Lung (tissue), 12 donors: ENCODE results near the gene JMJD1C. TPM values are rescaled to one million over a fixed set of nuclear protein-coding genes. Genes with fewer than 3 reads are reported as not detected.

Experiments used
- ATAC-seq: fragments of 200-7000 bp; cut with Tn5 transposase; one replicate; pipeline ENCODE4 v1.9.1; 2020; ENCODE audit warnings: moderate number of reproducible peaks; ENCODE audit not compliant: insufficient read depth, low FRiP score
- DNase-seq, 3 donors: peaks; one replicate each; pipeline ENCODE4 v3.0.0-alpha.2; 2013 to 2017
- H3K27ac ChIP-seq, 2 donors: one replicate each; pipeline ENCODE4 v1.5.1; 2013; ENCODE audit warnings: mild to moderate bottlenecking in 2 of 2, moderate library complexity in 2 of 2, control low read depth in 1 of 2, inconsistent platforms in 1 of 2, low read depth in 1 of 2, low read length in 1 of 2
- H3K27me3 ChIP-seq, 3 donors: one replicate each; pipeline ENCODE4 v1.5.1; 2013; ENCODE audit warnings: low read length in 2 of 3; ENCODE audit not compliant: control insufficient read depth in 3 of 3, insufficient read depth in 3 of 3
- H3K36me3 ChIP-seq, 4 donors: one replicate each; pipeline ENCODE4 v1.5.1; 2013; ENCODE audit warnings: low read length in 4 of 4, mild to moderate bottlenecking in 1 of 4, moderate library complexity in 1 of 4; ENCODE audit not compliant: control insufficient read depth in 4 of 4, insufficient read depth in 4 of 4
- H3K4me1 ChIP-seq, 5 donors: one replicate each; pipeline ENCODE4 v1.5.1; 2013; ENCODE audit warnings: low read length in 5 of 5, mild to moderate bottlenecking in 2 of 5, moderate library complexity in 1 of 5; ENCODE audit not compliant: control insufficient read depth in 5 of 5, insufficient read depth in 5 of 5
- H3K4me3 ChIP-seq: one replicate; pipeline ENCODE4 v1.5.1; 2013; ENCODE audit warnings: mild to moderate bottlenecking, control low read depth, moderate library complexity
- H3K9ac ChIP-seq, 2 donors: one replicate each; pipeline ENCODE4 v1.5.1; 2013; ENCODE audit warnings: low read length in 2 of 2, control low read depth in 1 of 2; ENCODE audit not compliant: insufficient read depth in 1 of 2
- H3K9me3 ChIP-seq, 4 donors: one replicate each; pipeline ENCODE4 v1.5.1; 2013; ENCODE audit warnings: low read length in 3 of 4, mild to moderate bottlenecking in 1 of 4, moderate library complexity in 1 of 4; ENCODE audit not compliant: control insufficient read depth in 4 of 4, insufficient read depth in 3 of 4
- WGBS, 2 donors: extraction: QIAGEN DNeasy Blood & Tissue Kit; methylation state at CpG; one replicate each; pipeline ENCODE4 v1.1.7; 2013; 5-methylcytosine and 5-hydroxymethylcytosine counted together
- polyA plus RNA-seq, 2 donors: library from polyadenylated mRNA; stranded (reverse); fragments of 200-250 nt; gene quantifications; one replicate each; pipeline ENCODE4 v1.2.1, GENCODE V29; 2013
- total RNA-seq, 2 donors: library from RNA; depleted of rRNA in 1 of 2; stranded (reverse); fragments of >200 nt in 1 of 2; gene quantifications; one replicate each; pipeline ENCODE4 v1.2.1, GENCODE V29; 2014 to 2021
- TF ChIP-seq, protein P1 (sequence below): IDR thresholded peaks from 2 replicates; pipeline ENCODE4 v1.5.1; 2012; ENCODE audit warnings: mild to moderate bottlenecking; ENCODE audit errors: control extremely low read depth, extremely low read depth
- donor health status: control.
- donor health status: control.
- donor health status: Bipolar disorder and iron deficiency.
- donor health status: healthy.
- donor health status: DM: yes; HTN: yes; CAD: no.

The JMJD1C gene
- total and polyA plus RNA-seq, 4 donors, result 30.5 to 233 (median 71.2) TPM

DNA sequence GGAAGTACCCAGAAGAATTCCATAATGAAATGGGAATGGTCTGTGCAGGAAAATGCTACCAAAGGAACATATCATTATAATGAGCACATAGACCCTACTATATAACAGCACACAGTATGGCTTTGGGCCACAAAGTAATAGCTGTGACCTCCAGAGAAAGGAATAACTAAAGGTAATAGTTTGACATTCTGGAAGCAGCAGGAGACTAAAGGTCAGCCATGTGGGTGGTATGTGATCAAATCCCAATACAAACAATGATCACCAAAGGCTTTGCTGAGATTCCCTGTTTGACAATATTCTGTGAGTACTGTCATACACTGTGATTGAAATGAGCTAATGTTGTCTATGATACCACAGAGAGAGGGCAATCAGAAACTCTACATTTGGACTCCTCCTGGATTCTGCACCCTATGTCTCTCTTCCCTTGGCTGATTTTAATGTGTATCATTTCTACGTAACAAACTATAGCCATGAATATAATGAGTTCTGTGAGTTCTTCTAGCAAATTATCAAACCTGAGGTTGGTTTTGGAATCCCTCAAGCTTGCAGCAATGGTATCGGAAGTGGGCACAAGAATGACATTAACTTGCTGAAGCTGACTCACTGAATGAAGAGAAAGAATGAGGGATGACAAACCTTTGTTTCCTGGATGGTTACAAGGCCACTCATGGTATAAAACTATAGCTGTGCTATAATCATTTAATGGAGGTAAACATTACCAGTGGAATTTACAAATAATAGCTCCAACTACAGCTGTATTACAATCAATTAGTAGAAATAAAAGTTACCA is 99.6 kb downstream of the JMJD1C start:
- DNase-seq (no peak), ATAC-seq (no peak)
- no peak overlapping the region for H3K4me3 ChIP-seq
- TF ChIP-seq, protein P1, sequence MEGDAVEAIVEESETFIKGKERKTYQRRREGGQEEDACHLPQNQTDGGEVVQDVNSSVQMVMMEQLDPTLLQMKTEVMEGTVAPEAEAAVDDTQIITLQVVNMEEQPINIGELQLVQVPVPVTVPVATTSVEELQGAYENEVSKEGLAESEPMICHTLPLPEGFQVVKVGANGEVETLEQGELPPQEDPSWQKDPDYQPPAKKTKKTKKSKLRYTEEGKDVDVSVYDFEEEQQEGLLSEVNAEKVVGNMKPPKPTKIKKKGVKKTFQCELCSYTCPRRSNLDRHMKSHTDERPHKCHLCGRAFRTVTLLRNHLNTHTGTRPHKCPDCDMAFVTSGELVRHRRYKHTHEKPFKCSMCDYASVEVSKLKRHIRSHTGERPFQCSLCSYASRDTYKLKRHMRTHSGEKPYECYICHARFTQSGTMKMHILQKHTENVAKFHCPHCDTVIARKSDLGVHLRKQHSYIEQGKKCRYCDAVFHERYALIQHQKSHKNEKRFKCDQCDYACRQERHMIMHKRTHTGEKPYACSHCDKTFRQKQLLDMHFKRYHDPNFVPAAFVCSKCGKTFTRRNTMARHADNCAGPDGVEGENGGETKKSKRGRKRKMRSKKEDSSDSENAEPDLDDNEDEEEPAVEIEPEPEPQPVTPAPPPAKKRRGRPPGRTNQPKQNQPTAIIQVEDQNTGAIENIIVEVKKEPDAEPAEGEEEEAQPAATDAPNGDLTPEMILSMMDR, result no peak
- no peak overlapping the region for H3K27ac ChIP-seq
- H3K9ac ChIP-seq, result no peak overlapping the region
- no peaks in the 10 kb centered on the region for H3K9me3 ChIP-seq
- peaks cover 0 to 1% (median 0%) of the 10 kb centered on the region in 4 donors for H3K36me3 ChIP-seq
- H3K4me1 ChIP-seq, result peaks cover 0 to 13% (median 0%) of the 10 kb centered on the region in 5 donors
- WGBS, 2 donors, result 97 to 100% methylated on average over 2 of the region's 2 CpGs
- H3K27me3 ChIP-seq, result no peaks in the 10 kb centered on the region

DNA sequence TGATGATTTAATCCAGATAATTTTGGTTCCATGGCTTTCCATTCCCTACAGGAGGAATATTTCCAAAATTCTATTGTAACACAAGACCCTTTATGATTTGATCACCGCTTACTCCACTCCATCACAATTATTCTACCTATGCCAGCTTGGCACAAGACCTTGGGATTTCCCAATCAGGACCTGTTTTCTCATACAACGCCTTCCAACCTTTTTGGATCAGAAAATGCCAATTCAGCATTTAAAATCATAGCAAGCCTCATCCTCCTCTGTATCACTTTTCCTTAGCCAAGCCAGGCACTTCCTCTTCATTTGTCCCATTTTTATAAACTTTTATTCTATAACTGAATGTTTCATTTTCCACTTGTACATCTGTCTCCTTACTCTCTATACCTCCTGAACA is 100.9 kb downstream of the JMJD1C start:
- Histone ChIP-seq H3K36me3 (peaks cover 0 to 1% (median 0%) of the 10 kb centered on the region in 4 donors), H3K27me3 (no peaks in the 10 kb centered on the region), H3K4me3 (no peak overlapping the region), H3K9me3 (no peaks in the 10 kb centered on the region), H3K9ac (no peak overlapping the region), H3K27ac (no peak overlapping the region), H3K4me1 (peaks cover 0 to 13% (median 0%) of the 10 kb centered on the region in 5 donors)
- DNase-seq (no peak), ATAC-seq (no peak)
- WGBS, 2 donors, result 76 to 81% methylated on average over 2 of the region's 2 CpGs
- TF ChIP-seq, protein P1, result no peak

DNA sequence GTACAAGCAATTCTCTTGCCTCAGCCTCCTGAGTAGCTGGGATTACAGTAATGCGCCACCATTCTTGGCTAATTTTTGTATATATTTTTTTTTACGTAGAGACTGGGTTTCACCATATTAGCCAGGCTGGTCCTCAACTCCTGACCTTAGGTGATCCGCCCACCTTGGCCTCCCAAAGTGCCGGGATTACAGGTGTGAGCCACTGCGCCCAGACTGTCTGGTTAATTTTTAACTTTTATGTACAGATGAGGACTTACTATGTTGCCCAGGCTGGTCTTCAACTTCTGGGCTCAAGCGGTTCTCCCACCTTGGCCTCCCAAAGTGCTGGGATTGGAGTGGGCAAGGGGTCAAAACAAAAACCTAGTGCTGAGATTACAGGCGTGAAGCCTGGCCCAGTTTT is 101.8 kb downstream of the JMJD1C start:
- ATAC-seq (no peak), DNase-seq (no peak)
- TF ChIP-seq, protein P1, result no peak
- no peaks in the 10 kb centered on the region for H3K27me3 ChIP-seq
- no peak overlapping the region for H3K9ac ChIP-seq
- 98% methylated on average over 7 of the region's 7 CpGs for WGBS, 2 donors
- no peak overlapping the region for H3K4me3 ChIP-seq
- peaks cover 0 to 13% (median 0%) of the 10 kb centered on the region in 5 donors for H3K4me1 ChIP-seq
- H3K36me3 ChIP-seq, result peaks cover 0 to 1% (median 0%) of the 10 kb centered on the region in 4 donors
- H3K27ac ChIP-seq, result no peak overlapping the region
- H3K9me3 ChIP-seq, result no peaks in the 10 kb centered on the region
